Adrenal gland (tissue), 12 donors: ENCODE results near the gene PDCD1LG2. TPM values are rescaled to one million over a fixed set of nuclear protein-coding genes. Genes with fewer than 3 reads are reported as not detected.

Experiments used
- DNase-seq, 7 donors: peaks; one replicate each; pipeline ENCODE4 v3.0.0-alpha.2; 2019 to 2020
- H3K27ac ChIP-seq, 5 donors: fragments of 200-600 bp; sonication (generic) in 4 of 5; 1 replicate in 3 of 5; 2 replicates in 2 of 5; pipeline versions ENCODE4 v1.5.1 to v1.8.0; 2016 to 2020; ENCODE audit warnings: mild to moderate bottlenecking in 1 of 5
- H3K27me3 ChIP-seq: fragments of 200-600 bp; 2 replicates; pipeline ENCODE4 v1.8.0; 2021
- H3K36me3 ChIP-seq, 2 donors: fragments of 200-600 bp; replicated peaks in 1 of 2; 1 replicate in 1 of 2; 2 replicates in 1 of 2; pipeline versions ENCODE4 v1.5.1 to v1.8.0; 2018 to 2022
- H3K4me1 ChIP-seq, 2 donors: fragments of 200-600 bp; replicated peaks in 1 of 2; 1 replicate in 1 of 2; 2 replicates in 1 of 2; pipeline versions ENCODE4 v1.5.1 to v1.8.0; 2018 to 2021
- H3K4me3 ChIP-seq, 4 donors: fragments of 200-600 bp; sonication (generic) in 3 of 4; one replicate each; pipeline ENCODE4 v1.5.1; 2016 to 2018
- H3K9me3 ChIP-seq, 3 donors: fragments of 200-600 bp; sonication (generic) in 1 of 3; replicated peaks in 1 of 3; 1 replicate in 2 of 3; 2 replicates in 1 of 3; pipeline versions ENCODE4 v1.5.1 to v1.8.0; 2016 to 2021
- POLR2A ChIP-seq, 2 donors: fragments of 450-650 bp; IDR thresholded peaks; one replicate each; pipeline ENCODE4 v1.6.1; 2017; ENCODE audit warnings: antibody characterized with exemption in 2 of 2, mild to moderate bottlenecking in 2 of 2, moderate library complexity in 1 of 2
- WGBS, 4 donors: extraction: QIAGEN DNeasy Blood & Tissue Kit in 2 of 4; methylation state at CpG; one replicate each; pipeline versions ENCODE4 v1.1.5 to v1.1.7; 2013 to 2017; 5-methylcytosine and 5-hydroxymethylcytosine counted together
- intact Hi-C, 2 donors: fragments of 100-400 bp; cut with DNase I; formaldehyde crosslinking; loops; one replicate each; pipeline versions ENCODE4 v1.14.1 to v1.15.0; 2022 to 2023
- polyA plus RNA-seq, 3 donors: library from polyadenylated mRNA; stranded (reverse); fragments of 200-250 nt in 2 of 3; fragments of 350-450 nt in 1 of 3; fragmentation: Illumina TruSeq in 1 of 3; extraction: RNeasy Lipid Tissue Mini Kit (QIAGEN cat#74804) in 1 of 3; gene quantifications; one replicate each; pipeline ENCODE4 v1.2.3, GENCODE V29; 2013 to 2014
- total RNA-seq, 9 donors: library from RNA; depleted of rRNA in 4 of 9; stranded (reverse); fragments of >200 nt in 4 of 9; fragments of 120-200 nt in 1 of 9; fragmentation: NEBNext Ultra II Directional in 1 of 9; extraction: Animal tissue kit (Norgen Biotek cat#: 25700) in 1 of 9; gene quantifications; one replicate each; pipeline versions ENCODE4 v1.1.0 to v1.2.4, GENCODE V29; 2013 to 2023
- TF ChIP-seq, protein P1 (sequence below), 6 experiments: fragments of 450-650 bp in 4 of 6; fragments of 200-600 bp in 2 of 6; sonication (generic) in 1 of 6; IDR thresholded peaks; 1 replicate in 5 of 6; 2 replicates in 1 of 6; pipeline versions ENCODE4 v1.5.1 to v1.8.0; 2016 to 2021; ENCODE audit warnings: antibody characterized with exemption in 6 of 6, mild to moderate bottlenecking in 2 of 6, moderate library complexity in 1 of 6
- donor health status: healthy with polysubstance abuse.
- donor health status: Bipolar disorder and iron deficiency.
- donor health status: DM: yes; HTN: yes; CAD: no.
- donor health status: DM: no; HTN: no; CAD: no.
- donor health status: DM: no; HTN: no; CAD: no.
- donor health status: DM: yes; HTN: yes; CAD: no.

The PDCD1LG2 gene
- total and polyA plus RNA-seq, 12 donors: 0.17 to 5.5 (median 1.4) TPM

DNA sequence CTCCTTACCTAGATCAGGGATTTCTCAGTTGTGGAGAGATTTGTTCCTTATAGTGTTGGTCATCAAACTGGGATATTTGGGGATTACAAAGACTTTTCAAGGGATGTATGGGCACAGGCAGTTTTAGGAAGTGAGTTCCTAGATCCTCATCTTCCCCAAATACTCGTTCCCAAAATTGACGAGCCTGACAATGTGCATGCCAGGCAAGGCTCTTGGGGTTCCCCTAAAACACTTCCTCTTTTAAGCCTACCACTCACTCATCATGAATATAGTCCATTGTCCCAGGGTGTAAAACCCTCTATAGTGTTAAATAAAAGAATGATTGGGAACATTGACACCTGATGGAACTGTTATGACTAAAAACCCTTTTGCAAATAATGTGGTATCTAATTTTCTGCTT is 26.4 kb downstream of the PDCD1LG2 start:
- no peaks in the 10 kb centered on the region for H3K4me1 ChIP-seq
- intact Hi-C loops: no loop called here
- WGBS, 4 donors: 40 to 72% (median 57%) methylated on average over 2 of the region's 2 CpGs
- TF ChIP-seq, protein P1, sequence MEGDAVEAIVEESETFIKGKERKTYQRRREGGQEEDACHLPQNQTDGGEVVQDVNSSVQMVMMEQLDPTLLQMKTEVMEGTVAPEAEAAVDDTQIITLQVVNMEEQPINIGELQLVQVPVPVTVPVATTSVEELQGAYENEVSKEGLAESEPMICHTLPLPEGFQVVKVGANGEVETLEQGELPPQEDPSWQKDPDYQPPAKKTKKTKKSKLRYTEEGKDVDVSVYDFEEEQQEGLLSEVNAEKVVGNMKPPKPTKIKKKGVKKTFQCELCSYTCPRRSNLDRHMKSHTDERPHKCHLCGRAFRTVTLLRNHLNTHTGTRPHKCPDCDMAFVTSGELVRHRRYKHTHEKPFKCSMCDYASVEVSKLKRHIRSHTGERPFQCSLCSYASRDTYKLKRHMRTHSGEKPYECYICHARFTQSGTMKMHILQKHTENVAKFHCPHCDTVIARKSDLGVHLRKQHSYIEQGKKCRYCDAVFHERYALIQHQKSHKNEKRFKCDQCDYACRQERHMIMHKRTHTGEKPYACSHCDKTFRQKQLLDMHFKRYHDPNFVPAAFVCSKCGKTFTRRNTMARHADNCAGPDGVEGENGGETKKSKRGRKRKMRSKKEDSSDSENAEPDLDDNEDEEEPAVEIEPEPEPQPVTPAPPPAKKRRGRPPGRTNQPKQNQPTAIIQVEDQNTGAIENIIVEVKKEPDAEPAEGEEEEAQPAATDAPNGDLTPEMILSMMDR (IDR thresholded peaks at IDR 0.05): no peak
- TF ChIP-seq POLR2A (IDR thresholded peaks at IDR 0.05): no peak
- no peak overlapping the region for H3K27ac ChIP-seq
- H3K9me3 ChIP-seq: no peaks in the 10 kb centered on the region
- no peaks in the 10 kb centered on the region for H3K36me3 ChIP-seq
- H3K27me3 ChIP-seq: no peaks in the 10 kb centered on the region
- no peak for DNase-seq
- H3K4me3 ChIP-seq: no peak overlapping the region

DNA sequence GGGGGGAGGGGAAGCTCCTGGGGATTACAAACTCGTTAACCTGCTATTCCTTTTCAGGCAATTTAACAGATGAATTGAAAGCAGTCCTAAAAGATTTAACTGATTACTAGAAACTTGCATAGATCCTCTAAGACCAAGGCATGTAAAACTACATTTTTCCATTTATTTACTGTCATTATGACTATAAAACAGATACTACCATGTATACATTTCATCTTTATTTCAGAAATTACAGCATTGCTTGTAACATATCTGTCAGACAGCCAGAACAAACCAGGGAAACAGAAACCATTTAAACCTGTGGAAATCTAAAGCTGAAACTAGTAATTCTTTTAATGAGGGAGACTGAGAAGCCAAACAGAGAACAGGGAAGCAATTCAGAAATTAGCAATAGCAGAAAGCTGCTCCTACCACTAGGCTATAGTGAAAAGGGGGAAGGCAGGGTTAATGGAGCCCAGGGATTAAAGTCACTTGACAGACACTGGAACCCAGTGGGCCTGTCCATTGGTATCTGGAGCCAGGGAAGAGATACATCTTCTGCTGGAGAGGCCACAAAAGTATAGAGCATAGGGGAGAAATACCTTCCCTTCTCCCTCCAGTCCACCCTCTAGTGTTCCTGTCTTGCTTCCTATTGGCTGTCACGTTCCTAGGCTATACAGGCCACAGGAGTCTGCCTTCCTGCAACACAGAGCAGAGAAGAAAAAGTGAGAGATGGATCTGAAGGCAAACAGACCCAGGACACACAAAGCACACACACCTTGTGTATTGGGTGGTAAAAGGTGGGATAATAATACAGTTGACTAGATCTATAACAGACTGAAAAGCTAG is 33.8 kb downstream of the PDCD1LG2 start:
- H3K27me3 ChIP-seq: no peaks in the 10 kb centered on the region
- no peak for TF ChIP-seq POLR2A (IDR thresholded peaks at IDR 0.05)
- TF ChIP-seq, protein P1 (IDR thresholded peaks at IDR 0.05): no peak
- WGBS, 4 donors: 56 to 65% (median 59%) methylated on average over 2 of the region's 2 CpGs
- no peaks in the 10 kb centered on the region for H3K4me1 ChIP-seq
- no peak for DNase-seq
- intact Hi-C loops: no loop called here
- no peaks in the 10 kb centered on the region for H3K36me3 ChIP-seq
- H3K9me3 ChIP-seq: no peaks in the 10 kb centered on the region
- no peak overlapping the region for H3K4me3 ChIP-seq
- no peak overlapping the region for H3K27ac ChIP-seq

GRCh38 chr9:5549658-5550650 is 39.6 kb downstream of the PDCD1LG2 start:
- intact Hi-C loops: no loop called here

More at GRCh38 chr9:5549658-5550650, 39.6 kb downstream of the PDCD1LG2 start:
- TF ChIP-seq, protein P1 (IDR thresholded peaks at IDR 0.05): no peak
- TF ChIP-seq POLR2A (IDR thresholded peaks at IDR 0.05): no peak
- no peaks in the 10 kb centered on the region for H3K4me1 ChIP-seq
- H3K9me3 ChIP-seq: no peaks in the 10 kb centered on the region
- H3K36me3 ChIP-seq: no peaks in the 10 kb centered on the region
- no peak overlapping the region for H3K27ac ChIP-seq
- no peaks in the 10 kb centered on the region for H3K27me3 ChIP-seq
- WGBS, 4 donors: 60 to 71% (median 63%) methylated on average over 4 of the region's 4 CpGs
- DNase-seq: no peak
- no peak overlapping the region for H3K4me3 ChIP-seq
